SK-MEL-5 (cell line): ENCODE results near the gene MXRA8. TPM values are rescaled to one million over a fixed set of nuclear protein-coding genes. Genes with fewer than 3 reads are reported as not detected.
"Not testable (repeated sequence)": the region's sequence is repeated elsewhere in the genome, so short reads cannot be mapped to it uniquely, and the experiment has no call there.

ENCODE experiments used
- DNase-seq: peaks from one replicate; pipeline ENCODE4 v3.0.0-alpha.2; 2016; ENCODE audit warnings: low read depth, low spot score
- in situ Hi-C: cut with HindIII; loops from 2 replicates; pipeline ENCODE4 v1.10.0; 2016; ENCODE audit warnings: low sequenced_read_pairs, high pct_unique_total_duplicates, low pct_unique_long_range_greater_than_20kb
- total RNA-seq: library from RNA; depleted of rRNA; stranded (reverse); fragments of >200 nt; shearing (Covaris generic); gene quantifications from 2 replicates; pipeline ENCODE4 v1.2.3, GENCODE V29; 2014

Gene MXRA8
- total RNA-seq, 1 experiment from 2014 or later: not detected

DNA sequence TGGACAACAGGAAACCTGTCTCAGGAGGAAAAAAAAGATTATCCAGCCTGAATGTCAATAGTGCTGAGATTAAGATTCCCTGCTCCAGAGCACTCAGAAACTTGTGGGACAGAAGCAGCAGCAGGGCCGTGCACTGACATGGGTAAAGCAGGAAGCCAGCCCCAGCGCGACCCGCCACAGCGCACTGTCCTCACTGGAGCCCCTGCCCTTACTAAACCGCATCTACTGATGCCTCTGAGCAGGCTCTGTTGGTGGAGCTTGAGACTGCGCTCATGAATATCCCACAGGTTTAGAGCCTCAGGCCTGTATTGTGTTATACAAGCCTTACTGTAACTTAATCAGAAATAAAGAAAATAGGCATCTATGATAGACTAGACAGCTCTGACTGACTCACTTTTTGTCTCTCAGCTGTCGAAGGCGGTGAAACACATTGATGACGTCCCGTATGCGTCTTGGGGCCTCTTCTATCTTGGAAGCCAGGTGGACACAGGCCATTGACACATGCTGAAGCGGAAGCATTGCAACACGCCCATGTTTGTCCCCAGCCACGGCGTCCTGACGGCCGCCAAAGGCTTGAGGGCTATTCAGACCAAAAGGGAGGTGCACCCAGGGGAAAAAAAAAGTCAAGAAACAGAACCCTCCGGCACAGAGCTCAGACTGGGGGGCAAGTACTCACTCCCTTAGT lies 39.6 kb upstream of the MXRA8 start:
- no peak for DNase-seq

GRCh38 chr1:1395166-1395565 lies 36.8 kb upstream of the MXRA8 start:
- no peak for DNase-seq
- in situ Hi-C loops: no loop called here

More for the DNA sequence above, 39.6 kb upstream of the MXRA8 start:
- in situ Hi-C loops: no loop called here

- no peak for DNase-seq
- in situ Hi-C loops: no loop called here
Observed at GRCh38 chr1:1394116-1394515, 35.8 kb upstream of the MXRA8 start.

- in situ Hi-C loops: no loop called here
- no peak for DNase-seq
Observed at GRCh38 chr1:1393428-1393827, 35.1 kb upstream of the MXRA8 start.

- in situ Hi-C loops: no loop called here
- no peak for DNase-seq
Observed at GRCh38 chr1:1393014-1393413, 34.7 kb upstream of the MXRA8 start.

DNA sequence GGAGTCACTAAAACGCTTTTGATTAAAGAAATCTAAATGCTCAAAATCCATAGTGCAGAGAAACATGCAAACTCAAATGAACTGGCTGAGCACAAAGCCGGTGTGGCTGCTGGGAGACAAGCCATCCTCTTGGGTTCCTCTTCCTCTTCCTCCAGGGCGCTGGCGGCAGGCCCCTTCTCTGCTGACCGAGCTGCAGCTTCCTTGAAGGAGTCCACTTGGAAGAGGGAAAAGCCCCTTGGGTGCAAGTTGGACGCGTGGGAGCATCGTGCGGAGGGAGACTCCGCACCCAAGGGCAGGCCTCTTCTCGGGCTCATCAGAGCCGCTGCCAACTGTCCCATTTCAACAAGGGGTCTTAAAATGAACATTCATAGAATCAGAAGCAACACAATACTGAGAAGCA lies 32.9 kb upstream of the MXRA8 start:
- no peak for DNase-seq
- in situ Hi-C loops: no loop called here

- in situ Hi-C loops: no loop called here
- no peak for DNase-seq
Observed at GRCh38 chr1:1390675-1391074, 32.3 kb upstream of the MXRA8 start.

DNA sequence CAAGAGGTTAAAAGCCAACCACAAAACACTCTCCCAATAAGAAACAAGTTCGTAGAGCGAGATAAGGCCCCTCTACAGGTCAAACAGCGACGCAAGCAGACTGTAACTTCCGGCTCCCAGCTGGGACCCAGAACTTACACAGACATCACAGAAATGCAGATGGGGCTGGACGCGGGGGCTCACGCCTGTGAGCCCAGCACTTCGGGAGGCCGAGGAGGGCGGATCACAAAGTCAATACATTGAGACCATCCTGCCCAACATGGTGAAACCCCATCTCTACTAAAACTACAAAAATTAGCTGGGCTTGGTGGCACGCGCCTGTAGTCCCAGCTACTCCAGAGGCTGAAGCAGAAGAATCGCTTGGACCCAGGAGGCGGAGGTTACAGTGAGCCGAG lies 29.7 kb upstream of the MXRA8 start:
- in situ Hi-C loops: no loop called here
- DNase-seq: no peak

DNA sequence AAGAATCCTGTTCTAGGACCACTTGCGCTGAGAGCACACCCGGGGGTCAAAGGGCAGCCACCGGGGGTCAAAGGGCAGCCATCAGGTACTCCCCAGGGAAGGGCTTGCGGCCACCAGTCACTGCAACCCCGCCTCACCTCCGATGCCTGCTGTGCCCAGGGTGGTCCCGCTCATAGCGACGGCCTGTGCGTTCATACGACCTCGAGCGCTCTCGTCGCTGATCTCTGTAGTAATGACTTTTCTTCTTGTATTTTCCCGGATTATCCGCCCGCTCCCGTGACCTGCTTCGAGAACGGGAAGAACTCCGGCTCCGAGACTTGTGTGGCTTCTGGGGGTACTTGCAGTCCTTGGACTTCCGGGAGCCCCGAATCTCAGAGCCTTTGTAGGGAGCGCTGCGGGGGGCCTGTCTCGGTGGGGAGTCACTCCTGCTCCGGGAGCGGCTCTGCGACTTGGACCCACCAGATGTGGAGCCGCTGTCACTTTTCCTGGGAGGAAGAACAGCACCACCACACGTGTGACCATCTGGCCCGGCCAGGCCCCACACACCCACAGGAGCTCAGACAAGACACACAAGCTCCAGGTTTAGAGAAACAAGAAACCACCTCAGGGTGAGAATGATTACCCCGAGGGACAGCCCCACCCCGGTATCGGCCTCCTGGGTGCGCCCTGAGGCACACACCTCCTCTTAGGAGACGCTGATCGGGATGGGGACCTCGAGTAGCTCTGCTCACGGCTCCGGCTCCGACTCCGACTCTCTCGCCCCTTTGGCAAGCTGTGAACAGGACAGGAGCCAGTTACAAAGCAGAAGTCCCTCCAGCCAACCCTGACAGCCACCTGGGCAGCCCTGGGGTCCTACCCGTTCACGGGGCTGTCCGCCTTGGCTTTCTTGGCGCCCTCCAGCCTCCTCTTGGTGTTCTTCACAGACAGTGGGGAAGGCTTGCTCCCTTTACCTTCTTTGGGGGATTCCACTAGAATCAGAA lies 29.0 kb upstream of the MXRA8 start:
- in situ Hi-C loops: no loop called here
- no peak for DNase-seq

DNA sequence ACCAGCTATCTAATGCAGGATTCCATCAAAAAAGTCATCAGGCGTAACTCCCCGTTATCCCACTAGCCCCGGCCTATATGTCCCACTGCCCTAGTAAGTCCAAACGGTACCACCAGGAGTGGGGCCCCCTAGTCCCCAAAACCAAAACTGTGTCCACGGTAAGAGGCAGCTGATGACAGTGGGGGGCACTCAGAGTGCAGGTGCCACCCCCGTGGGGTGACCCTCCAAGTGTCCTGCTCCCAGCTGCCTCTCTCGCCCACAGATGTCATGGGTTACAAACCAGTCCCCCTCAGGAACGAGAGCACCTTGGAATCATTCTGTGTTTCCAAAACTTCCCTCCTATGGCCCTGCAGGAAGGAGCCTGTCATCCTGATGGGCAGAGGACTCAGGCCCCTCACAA lies 27.6 kb upstream of the MXRA8 start:
- in situ Hi-C loops: no loop called here
- DNase-seq: no peak

GRCh38 chr1:1385339-1385738 lies 27.0 kb upstream of the MXRA8 start:
- DNase-seq, in situ Hi-C loops: not testable (repeated sequence)

DNA sequence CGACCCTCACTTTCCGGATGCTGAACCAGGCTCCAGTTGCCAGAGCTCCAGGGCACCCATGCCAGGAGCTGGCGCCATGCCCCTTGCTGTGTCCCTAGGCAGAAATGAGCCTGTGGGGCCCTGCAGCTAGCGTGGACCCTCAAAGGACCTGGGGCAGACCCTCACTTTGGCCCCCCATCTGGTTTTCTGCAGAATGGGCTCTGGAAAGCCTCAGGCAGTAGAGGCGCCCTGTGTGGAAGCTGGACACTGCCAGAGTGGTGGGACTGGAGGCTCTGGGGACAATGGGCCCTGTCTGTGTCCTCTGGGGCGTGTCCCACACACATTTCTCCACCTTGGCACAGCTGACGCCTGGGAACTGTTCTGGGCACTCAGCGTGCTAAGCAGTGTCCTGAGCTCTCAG lies 22.9 kb upstream of the MXRA8 start:
- in situ Hi-C loops: no loop called here
- no peak for DNase-seq

- in situ Hi-C loops: no loop called here
- DNase-seq: no peak
Observed at GRCh38 chr1:1380860-1381259, 22.5 kb upstream of the MXRA8 start.

GRCh38 chr1:1377540-1378205 lies 19.3 kb upstream of the MXRA8 start:
- DNase-seq: no peak
- in situ Hi-C loops: no loop called here

DNA sequence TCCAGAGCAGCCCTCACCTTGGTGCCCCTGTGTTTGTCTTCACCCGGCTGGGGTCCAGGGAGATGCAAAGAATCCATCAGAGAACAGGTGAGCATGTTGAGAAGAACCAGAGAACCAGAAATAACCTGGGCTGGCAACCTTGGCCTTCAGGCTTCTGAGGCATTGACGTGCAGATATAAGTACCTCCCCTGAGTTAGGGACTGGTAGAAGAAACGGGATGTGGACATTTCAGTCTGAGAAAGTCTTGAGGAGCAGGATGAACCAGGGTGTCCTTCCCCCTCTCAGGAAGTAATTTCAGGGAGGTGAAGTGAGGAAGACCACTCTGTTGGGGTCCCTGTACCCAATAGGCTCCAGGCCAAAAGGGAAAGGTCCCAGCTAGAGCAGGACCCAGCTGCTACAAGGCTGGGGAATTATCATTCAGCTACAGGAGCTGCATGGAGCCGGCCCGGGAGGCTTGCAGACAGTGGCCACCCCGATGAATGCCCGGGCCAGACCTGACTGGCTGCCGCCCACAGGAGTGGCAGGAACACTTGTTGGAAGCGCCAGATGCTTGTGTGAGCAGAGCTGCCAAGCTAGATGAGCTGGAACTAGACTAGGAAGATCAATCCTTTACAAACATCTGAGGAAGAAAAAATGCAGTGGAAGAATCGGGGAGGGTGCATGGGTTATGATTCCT lies 18.3 kb upstream of the MXRA8 start:
- DNase-seq: no peak
- in situ Hi-C loops: no loop called here

GRCh38 chr1:1374929-1375662 lies 16.7 kb upstream of the MXRA8 start, which contains the start of gene AURKAIP1:
Gene AURKAIP1, minus strand, starts transcription at chr1:1375207. Its CDS starts 451 bp downstream, at chr1:1374756.
- DNase-seq: peak; percentile 99
- in situ Hi-C loops: no loop called here

DNA sequence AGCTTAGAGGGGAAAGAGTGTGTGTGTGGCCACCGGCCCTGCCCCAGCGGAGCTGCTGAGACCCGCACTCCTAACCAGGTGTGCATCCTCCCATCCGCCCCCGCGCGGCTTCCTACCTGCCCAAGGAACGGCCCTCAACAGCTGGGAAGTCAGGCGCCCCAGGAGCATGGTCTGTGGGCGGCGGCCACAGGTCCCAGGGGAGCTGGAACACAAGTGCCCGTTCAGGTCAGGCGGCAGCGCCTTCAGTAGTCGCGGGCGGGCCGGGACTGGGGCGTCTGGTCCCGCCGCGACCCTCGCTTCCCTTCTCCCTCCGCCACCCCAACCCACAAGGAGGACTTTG lies 16.2 kb upstream of the MXRA8 start:
- peak; percentile 40 for DNase-seq
- in situ Hi-C loops: no loop called here
